Hematopoietic multipotent progenitor cell (in vitro differentiated cells): ENCODE data around the gene USP17L5. TPM values are rescaled to one million over a fixed set of nuclear protein-coding genes. Genes with fewer than 3 reads are reported as not detected.
A peak's percentile ranks its signal among the peaks of the same experiment; 100 is the strongest.
"Not testable (repeated sequence)": the region's sequence is repeated elsewhere in the genome, so short reads cannot be mapped to it uniquely, and the experiment has no call there.

ENCODE experiments used
- DNase-seq, 3 donors: peaks; one replicate each; pipeline ENCODE4 v3.0.0-alpha.2; 2011 to 2015; ENCODE audit warnings: low read depth in 2 of 3, low spot score in 2 of 3
- total RNA-seq: library from RNA; depleted of rRNA; stranded (reverse); fragments of >200 nt; gene quantifications from one replicate; pipeline ENCODE4 v1.2.3, GENCODE V29; 2012

USP17L5 gene, protein sequence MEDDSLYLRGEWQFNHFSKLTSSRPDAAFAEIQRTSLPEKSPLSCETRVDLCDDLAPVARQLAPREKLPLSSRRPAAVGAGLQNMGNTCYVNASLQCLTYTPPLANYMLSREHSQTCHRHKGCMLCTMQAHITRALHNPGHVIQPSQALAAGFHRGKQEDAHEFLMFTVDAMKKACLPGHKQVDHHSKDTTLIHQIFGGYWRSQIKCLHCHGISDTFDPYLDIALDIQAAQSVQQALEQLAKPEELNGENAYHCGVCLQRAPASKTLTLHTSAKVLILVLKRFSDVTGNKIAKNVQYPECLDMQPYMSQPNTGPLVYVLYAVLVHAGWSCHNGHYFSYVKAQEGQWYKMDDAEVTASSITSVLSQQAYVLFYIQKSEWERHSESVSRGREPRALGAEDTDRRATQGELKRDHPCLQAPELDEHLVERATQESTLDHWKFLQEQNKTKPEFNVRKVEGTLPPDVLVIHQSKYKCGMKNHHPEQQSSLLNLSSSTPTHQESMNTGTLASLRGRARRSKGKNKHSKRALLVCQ
- not detected for total RNA-seq

- DNase-seq = not testable (repeated sequence)
Measured at GRCh38 chr4:9339103-9339502, at the start of gene USP17L5. USP17L5 (plus strand) TSS chr4:9339403; CDS start chr4:9339403, 0 bp downstream.

GRCh38 chr4:9324191-9324590 is 15.0 kb upstream of the USP17L5 start:
- not testable (repeated sequence) for DNase-seq

DNA sequence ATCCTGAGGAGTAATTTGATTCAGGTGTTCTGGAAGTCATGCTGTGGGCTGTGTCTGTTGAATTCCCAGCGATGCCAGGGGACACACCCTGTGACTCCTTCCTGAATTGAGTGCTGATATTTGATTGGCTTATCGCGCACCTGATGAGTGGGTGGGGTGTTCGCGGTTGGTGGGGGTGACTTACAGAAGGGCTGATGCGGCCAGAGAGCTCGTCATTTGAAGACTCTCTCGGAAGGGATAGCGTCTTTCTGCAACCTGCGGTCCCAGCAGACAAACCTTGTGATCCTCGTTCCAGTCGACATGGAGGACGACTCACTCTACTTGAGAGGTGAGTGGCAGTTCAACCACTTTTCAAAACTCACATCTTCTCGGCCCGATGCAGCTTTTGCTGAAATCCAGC is 14.3 kb upstream of the USP17L5 start, which contains the start of gene USP17L24:
TSS of gene USP17L24 (plus strand) at position 301 of the 400 bp plus-strand sequence. CDS start at position 301, 0 bp downstream.
- not testable (repeated sequence) for DNase-seq

DNA sequence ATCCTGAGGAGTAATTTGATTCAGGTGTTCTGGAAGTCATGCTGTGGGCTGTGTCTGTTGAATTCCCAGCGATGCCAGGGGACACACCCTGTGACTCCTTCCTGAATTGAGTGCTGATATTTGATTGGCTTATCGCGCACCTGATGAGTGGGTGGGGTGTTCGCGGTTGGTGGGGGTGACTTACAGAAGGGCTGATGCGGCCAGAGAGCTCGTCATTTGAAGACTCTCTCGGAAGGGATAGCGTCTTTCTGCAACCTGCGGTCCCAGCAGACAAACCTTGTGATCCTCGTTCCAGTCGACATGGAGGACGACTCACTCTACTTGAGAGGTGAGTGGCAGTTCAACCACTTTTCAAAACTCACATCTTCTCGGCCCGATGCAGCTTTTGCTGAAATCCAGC is 9.6 kb upstream of the USP17L5 start, which contains the start of gene USP17L25:
TSS of gene USP17L25 (plus strand) at position 301 of the 400 bp plus-strand sequence. CDS start at position 301, 0 bp downstream.
- not testable (repeated sequence) for DNase-seq

GRCh38 chr4:9334358-9334757 is 4.8 kb upstream of the USP17L5 start, which contains the start of gene USP17L26:
USP17L26 (plus strand) TSS chr4:9334658; CDS start chr4:9334658, 0 bp downstream.
- not testable (repeated sequence) for DNase-seq

GRCh38 chr4:9343848-9344247 is 4.6 kb downstream of the USP17L5 start, which contains the start of gene USP17L27:
USP17L27 (plus strand) TSS chr4:9344148; CDS start chr4:9344148, 0 bp downstream.
- DNase-seq = not testable (repeated sequence)

DNA sequence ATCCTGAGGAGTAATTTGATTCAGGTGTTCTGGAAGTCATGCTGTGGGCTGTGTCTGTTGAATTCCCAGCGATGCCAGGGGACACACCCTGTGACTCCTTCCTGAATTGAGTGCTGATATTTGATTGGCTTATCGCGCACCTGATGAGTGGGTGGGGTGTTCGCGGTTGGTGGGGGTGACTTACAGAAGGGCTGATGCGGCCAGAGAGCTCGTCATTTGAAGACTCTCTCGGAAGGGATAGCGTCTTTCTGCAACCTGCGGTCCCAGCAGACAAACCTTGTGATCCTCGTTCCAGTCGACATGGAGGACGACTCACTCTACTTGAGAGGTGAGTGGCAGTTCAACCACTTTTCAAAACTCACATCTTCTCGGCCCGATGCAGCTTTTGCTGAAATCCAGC is 9.4 kb downstream of the USP17L5 start, which contains the start of gene USP17L28:
TSS of gene USP17L28 (plus strand) at position 301 of the 400 bp plus-strand sequence. CDS start at position 301, 0 bp downstream.
- not testable (repeated sequence) for DNase-seq

DNA sequence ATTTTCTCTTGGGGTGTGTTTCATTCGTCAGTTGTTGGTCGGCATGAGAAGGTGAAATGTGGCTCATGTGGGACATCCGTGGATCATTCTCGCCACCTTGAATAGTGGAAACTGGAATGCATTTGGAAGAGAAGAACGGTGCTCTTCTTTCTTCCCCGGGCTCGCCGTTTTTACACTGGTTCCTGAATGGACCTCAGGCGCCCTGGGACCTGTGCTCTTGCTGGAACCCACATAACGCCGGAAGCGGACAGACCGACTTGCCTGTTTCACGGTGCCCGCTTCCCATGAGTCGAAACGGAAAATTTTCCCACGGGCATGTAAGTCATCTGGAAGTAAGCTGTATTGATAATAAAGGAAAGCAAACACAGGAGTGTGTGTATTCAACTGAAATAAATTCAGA is 11.7 kb downstream of the USP17L5 start:
- DNase-seq = not testable (repeated sequence)

DNA sequence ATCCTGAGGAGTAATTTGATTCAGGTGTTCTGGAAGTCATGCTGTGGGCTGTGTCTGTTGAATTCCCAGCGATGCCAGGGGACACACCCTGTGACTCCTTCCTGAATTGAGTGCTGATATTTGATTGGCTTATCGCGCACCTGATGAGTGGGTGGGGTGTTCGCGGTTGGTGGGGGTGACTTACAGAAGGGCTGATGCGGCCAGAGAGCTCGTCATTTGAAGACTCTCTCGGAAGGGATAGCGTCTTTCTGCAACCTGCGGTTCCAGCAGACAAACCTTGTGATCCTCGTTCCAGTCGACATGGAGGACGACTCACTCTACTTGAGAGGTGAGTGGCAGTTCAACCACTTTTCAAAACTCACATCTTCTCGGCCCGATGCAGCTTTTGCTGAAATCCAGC is 14.1 kb downstream of the USP17L5 start, which contains the start of gene USP17L29:
TSS of gene USP17L29 (plus strand) at position 301 of the 400 bp plus-strand sequence. CDS start at position 301, 0 bp downstream.
- not testable (repeated sequence) for DNase-seq

GRCh38 chr4:9362829-9363228 is 23.6 kb downstream of the USP17L5 start, which contains the start of gene USP17L30:
USP17L30 (plus strand) TSS chr4:9363129; CDS start chr4:9363129, 0 bp downstream.
- not testable (repeated sequence) for DNase-seq

GRCh38 chr4:9379881-9380280 is 40.7 kb downstream of the USP17L5 start:
- not testable (repeated sequence) for DNase-seq

DNA sequence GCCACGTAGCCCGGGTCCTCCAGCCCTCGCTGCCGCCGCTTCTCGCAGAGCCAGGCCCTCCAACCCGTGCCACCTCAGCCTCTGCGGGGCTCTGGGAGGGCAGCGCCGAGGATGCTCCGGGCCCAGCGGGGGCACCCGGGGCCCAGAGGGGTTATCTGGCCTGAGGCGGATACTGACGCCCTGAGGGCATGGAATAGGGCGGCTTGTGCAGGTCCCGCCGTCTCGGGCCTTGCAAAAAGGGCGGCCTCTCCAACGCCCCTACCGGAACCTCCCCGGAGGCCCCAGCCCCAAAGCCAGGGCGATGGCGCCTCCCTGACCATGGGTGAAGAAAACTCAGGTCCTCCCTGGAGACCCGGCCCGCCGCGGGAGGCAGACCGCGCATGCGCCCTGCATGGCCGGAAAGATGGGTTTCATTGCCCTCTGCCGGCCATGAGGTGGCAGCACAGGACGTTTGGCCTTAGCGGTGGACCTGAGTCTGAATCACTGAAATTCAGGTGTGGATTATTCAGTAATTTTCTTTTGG is 41.9 kb downstream of the USP17L5 start:
- DNase-seq = peak; percentile 10 to 19 (median 15)

DNA sequence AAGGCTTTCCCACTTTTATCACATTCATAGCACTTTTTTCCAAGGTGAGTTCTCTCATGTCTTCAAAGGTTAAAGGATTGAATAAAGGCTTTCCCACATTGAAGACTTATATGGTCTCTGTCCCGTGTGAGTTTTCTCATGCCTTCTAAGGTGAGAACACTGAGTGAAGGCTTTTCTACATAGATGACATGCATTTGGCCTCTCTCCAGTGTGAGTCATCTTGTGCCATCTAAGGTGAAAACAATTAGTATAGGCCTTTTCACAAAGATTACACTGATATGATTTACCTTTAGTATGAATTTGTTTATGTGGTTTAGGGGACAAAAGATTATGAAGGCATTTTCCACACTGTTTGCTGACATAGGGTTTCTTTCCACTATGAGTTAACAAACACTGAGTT is 44.9 kb downstream of the USP17L5 start:
- no peak for DNase-seq

DNA sequence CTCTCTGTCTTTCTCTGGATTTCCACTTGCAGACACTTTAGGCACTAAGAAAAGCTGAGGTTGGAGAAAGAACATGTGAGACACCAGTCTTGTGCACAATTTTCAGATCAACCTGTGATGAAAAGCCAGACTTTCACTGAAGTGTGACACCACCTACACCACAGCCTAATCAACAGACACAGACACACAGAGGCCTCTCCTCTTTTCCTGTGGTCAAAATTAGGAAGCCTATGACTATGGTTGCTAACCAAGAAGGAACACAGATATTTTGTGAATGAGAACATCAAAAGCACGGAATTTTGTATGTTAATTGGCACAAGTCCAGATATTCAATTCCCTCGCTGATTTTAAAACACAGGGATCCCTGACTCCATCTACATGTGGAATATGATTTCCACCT is 49.8 kb downstream of the USP17L5 start:
- DNase-seq = peak in 2 of 3 donors; percentile 19 to 68

Other genes with a start within 250 kb of the USP17L5 start
- gene FAM90A26, start 169.0 kb upstream of the USP17L5 start, total RNA-seq = not detected
- gene USP17L10, start 128.7 kb upstream of the USP17L5 start, total RNA-seq = not detected
- gene USP17L11, start 124.0 kb upstream of the USP17L5 start, total RNA-seq = not detected
- gene USP17L12, start 119.3 kb upstream of the USP17L5 start, total RNA-seq = not detected
- gene USP17L13, start 114.5 kb upstream of the USP17L5 start, total RNA-seq = not detected
- gene USP17L15, start 105.0 kb upstream of the USP17L5 start, total RNA-seq = not detected
- not detected for gene USP17L17, start 95.5 kb upstream of the USP17L5 start, total RNA-seq
- gene USP17L18, start 90.8 kb upstream of the USP17L5 start, total RNA-seq = not detected
- not detected for gene USP17L19, start 86.0 kb upstream of the USP17L5 start, total RNA-seq
- not detected for gene USP17L20, start 81.3 kb upstream of the USP17L5 start, total RNA-seq
- gene USP17L21, start 76.5 kb upstream of the USP17L5 start, total RNA-seq = not detected
- gene USP17L22, start 71.8 kb upstream of the USP17L5 start, total RNA-seq = under 0.01 TPM
- not detected for gene USP17L24, start 14.2 kb upstream of the USP17L5 start, total RNA-seq
- gene USP17L25, start 9.5 kb upstream of the USP17L5 start, total RNA-seq = not detected
- not detected for gene USP17L26, start 4.7 kb upstream of the USP17L5 start, total RNA-seq
- gene USP17L27, start 4.7 kb downstream of the USP17L5 start, total RNA-seq = not detected
- not detected for gene USP17L28, start 9.5 kb downstream of the USP17L5 start, total RNA-seq
- not detected for gene USP17L29, start 14.2 kb downstream of the USP17L5 start, total RNA-seq
- not detected for gene USP17L30, start 23.7 kb downstream of the USP17L5 start, total RNA-seq
- not detected for gene DEFB131A, start 105.0 kb downstream of the USP17L5 start, total RNA-seq